Breast epithelium (tissue), 3 donors: Measurements from ENCODE around the gene ARPC2.

Experiments used
- POLR2A ChIP-seq: fragments of 450-650 bp; IDR thresholded peaks from one replicate; pipeline ENCODE4 v1.6.1; 2016; ENCODE audit warnings: antibody characterized with exemption, mild to moderate bottlenecking, moderate library complexity
- POLR2AphosphoS5 ChIP-seq, 3 donors: sonication (generic); formaldehyde crosslinking; IDR thresholded peaks; one replicate each; pipeline ENCODE4 v1.6.1; 2017; ENCODE audit warnings: antibody characterized with exemption in 3 of 3
- TF ChIP-seq, protein P1 (sequence below), 3 donors: fragments of 450-650 bp; IDR thresholded peaks; one replicate each; pipeline ENCODE4 v1.5.1; 2016 to 2017; ENCODE audit warnings: antibody characterized with exemption in 3 of 3, mild to moderate bottlenecking in 3 of 3, moderate library complexity in 3 of 3

DNA sequence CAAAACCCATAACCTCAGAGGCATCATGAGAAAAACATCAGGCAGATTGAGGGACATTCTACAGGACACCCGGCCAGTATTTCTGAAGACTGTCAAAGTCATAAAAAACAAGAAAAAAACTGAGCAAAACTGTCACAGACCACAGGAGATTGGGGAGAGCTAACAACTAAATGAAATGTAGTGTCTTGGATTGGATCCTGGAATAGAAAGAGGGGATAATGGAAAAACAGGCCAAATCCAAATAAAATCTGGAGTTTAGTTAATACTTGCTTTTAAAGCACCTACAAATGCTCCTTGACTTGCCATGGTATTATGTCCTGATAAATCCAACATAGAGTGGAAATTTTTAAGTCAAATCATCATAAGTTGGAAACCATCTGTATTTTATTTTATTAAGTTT lies 32.7 kb upstream of the ARPC2 start:
- TF ChIP-seq, protein P1, sequence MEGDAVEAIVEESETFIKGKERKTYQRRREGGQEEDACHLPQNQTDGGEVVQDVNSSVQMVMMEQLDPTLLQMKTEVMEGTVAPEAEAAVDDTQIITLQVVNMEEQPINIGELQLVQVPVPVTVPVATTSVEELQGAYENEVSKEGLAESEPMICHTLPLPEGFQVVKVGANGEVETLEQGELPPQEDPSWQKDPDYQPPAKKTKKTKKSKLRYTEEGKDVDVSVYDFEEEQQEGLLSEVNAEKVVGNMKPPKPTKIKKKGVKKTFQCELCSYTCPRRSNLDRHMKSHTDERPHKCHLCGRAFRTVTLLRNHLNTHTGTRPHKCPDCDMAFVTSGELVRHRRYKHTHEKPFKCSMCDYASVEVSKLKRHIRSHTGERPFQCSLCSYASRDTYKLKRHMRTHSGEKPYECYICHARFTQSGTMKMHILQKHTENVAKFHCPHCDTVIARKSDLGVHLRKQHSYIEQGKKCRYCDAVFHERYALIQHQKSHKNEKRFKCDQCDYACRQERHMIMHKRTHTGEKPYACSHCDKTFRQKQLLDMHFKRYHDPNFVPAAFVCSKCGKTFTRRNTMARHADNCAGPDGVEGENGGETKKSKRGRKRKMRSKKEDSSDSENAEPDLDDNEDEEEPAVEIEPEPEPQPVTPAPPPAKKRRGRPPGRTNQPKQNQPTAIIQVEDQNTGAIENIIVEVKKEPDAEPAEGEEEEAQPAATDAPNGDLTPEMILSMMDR (IDR thresholded peaks at IDR 0.05): no peak
- no peak for TF ChIP-seq POLR2A
- TF ChIP-seq POLR2AphosphoS5 (IDR thresholded peaks at IDR 0.05): no peak
